T-helper 9 cell (primary cell): Measurements from ENCODE around the gene SUN2.
"Not testable (repeated sequence)": the region's sequence is repeated elsewhere in the genome, so short reads cannot be mapped to it uniquely, and the experiment has no call there.

Source experiments
- DNase-seq: peaks from one replicate; pipeline ENCODE4 v3.0.0-alpha.2; 2020
- total RNA-seq, 2 donors: gene quantifications; one replicate each; lab custom pipeline; 2026; lab: John Stamatoyannopoulos, UW

Gene SUN2
- 837 to 1,189 reads per million in 2 donors for total RNA-seq

GRCh38 chr22:38755911-38756532, at the start of gene SUN2:
Gene SUN2, minus strand, starts transcription at chr22:38755998. Its CDS starts 3,370 bp downstream, at chr22:38752628.
- peak; percentile 92 for DNase-seq

GRCh38 chr22:38805041-38805593, 49.3 kb upstream of the SUN2 start:
- DNase-seq: not testable (repeated sequence)

- DNase-seq: no peak
Measured at GRCh38 chr22:38802671-38803121, 46.9 kb upstream of the SUN2 start.

- DNase-seq: no peak
Measured at GRCh38 chr22:38799265-38800002, 43.6 kb upstream of the SUN2 start.

GRCh38 chr22:38798496-38798895, 42.7 kb upstream of the SUN2 start:
- DNase-seq: no peak

GRCh38 chr22:38796262-38796957, 40.6 kb upstream of the SUN2 start:
- no peak for DNase-seq

GRCh38 chr22:38795569-38795968, 39.8 kb upstream of the SUN2 start:
- no peak for DNase-seq

- DNase-seq: peak; percentile 82
Measured at GRCh38 chr22:38793721-38794466, 38.1 kb upstream of the SUN2 start, which contains the start of gene DNAL4. Gene DNAL4, minus strand, starts transcription at chr22:38794143. Its CDS starts 11,412 bp downstream, at chr22:38782731.

GRCh38 chr22:38793317-38793716, 37.5 kb upstream of the SUN2 start:
- DNase-seq: no peak

- no peak for DNase-seq
Measured at GRCh38 chr22:38792833-38793232, 37.0 kb upstream of the SUN2 start.

- no peak for DNase-seq
Measured at GRCh38 chr22:38789606-38790005, 33.8 kb upstream of the SUN2 start.

- no peak for DNase-seq
Measured at GRCh38 chr22:38788846-38789245, 33.0 kb upstream of the SUN2 start.

- no peak for DNase-seq
Measured at GRCh38 chr22:38788021-38788816, 32.4 kb upstream of the SUN2 start.

GRCh38 chr22:38786631-38787030, 30.8 kb upstream of the SUN2 start:
- DNase-seq: no peak

- DNase-seq: no peak
Measured at GRCh38 chr22:38784856-38785255, 29.1 kb upstream of the SUN2 start.

- no peak for DNase-seq
Measured at GRCh38 chr22:38784035-38784434, 28.2 kb upstream of the SUN2 start.

- no peak for DNase-seq
Measured at GRCh38 chr22:38783095-38783615, 27.4 kb upstream of the SUN2 start.

GRCh38 chr22:38782402-38783094, 26.8 kb upstream of the SUN2 start:
- DNase-seq: no peak

- no peak for DNase-seq
Measured at GRCh38 chr22:38781033-38781432, 25.2 kb upstream of the SUN2 start.

- no peak for DNase-seq
Measured at GRCh38 chr22:38777087-38777671, 21.4 kb upstream of the SUN2 start.
